GM12892 (cell line): ENCODE measurements around the gene ZNF710.

ENCODE experiments used
- POLR2AphosphoS5 ChIP-seq: IDR thresholded peaks from 2 replicates; pipeline ENCODE4 v1.6.1; 2011; ENCODE audit warnings: low read depth, low read length, control low read depth
- TAF1 ChIP-seq: IDR thresholded peaks from 2 replicates; pipeline ENCODE4 v1.6.1; 2011; ENCODE audit warnings: low read depth, mild to moderate bottlenecking, control low read depth, low read length, borderline replicate concordance

GRCh38 chr15:90104551-90104950, 103.4 kb downstream of the ZNF710 start:
- TF ChIP-seq POLR2AphosphoS5 (no peak), TAF1 (no peak)
